ENCODE data around the gene KIF2A.

Gene KIF2A

GRCh38 chr5:62296998-62297397 lies 9.0 kb upstream of the KIF2A start:
- no peak for DNase-seq

DNA sequence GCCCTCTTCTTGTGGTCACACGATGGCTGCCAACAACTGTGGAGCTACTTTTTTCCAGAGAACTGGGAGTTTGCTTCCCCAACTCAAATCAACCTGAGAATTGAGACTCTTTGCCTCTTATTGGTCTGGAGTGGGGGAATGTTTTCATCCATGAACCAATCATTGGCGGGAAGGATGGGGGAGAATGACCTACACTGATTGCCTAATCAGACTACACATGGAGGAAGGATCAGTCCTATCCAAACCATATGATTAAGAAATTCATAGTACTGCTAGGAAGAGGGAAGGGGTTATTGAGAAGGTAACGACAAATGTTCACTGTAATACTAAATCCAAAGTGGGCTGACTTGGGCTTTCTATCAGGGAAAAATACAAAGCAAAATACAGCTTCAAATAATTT lies 7.9 kb upstream of the KIF2A start:
- DNase-seq: no peak

- DNase-seq: no peak
These were observed 6.9 kb upstream of the KIF2A start for GRCh38 chr5:62299101-62299500.

GRCh38 chr5:62299600-62299999 lies 6.4 kb upstream of the KIF2A start:
- DNase-seq: no peak

- DNase-seq: no peak
These were observed 670 bp upstream of the KIF2A start for GRCh38 chr5:62305358-62305714.

GRCh38 chr5:62306323-62306895 lies 403 bp downstream of the KIF2A start:
- DNase-seq: no peak

DNA sequence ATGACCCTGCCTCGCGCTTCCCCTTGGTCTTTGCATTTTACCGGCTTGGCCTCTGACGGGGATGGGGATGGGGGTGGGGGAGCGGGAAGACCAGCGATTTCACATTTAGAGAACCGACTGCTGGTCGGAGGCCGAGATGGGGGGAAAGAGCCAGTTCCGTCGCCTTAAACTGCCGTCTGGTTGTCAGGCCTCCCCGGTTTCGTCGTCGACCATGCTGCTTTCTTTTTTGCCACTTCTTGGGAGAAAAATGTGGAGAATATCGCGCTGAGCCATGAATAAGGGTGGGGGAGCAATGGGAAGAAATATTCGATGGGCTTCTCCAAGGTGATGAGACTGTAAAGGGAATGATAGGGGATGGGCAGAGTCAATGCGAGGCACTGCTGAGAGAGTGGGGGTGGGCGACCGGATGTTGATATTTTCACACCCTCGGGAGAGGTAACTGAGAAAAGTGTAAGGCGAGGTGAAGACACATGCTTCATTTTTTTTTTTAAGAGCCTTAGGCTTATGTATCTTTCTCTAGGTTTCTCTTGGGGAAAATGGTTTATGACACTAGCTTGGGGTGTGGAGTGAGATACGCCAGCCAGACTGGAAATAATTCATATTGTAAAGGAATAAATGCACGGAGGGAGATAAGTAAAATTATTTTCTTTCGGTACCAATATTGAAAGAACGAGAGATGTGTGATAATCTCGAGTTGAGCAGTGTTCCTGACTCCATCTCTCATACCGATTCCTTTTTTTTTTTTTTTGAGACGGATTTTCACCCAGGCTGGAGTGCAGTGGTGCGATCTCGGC lies 1.1 kb downstream of the KIF2A start:
- DNase-seq: peak; percentile 54

DNA sequence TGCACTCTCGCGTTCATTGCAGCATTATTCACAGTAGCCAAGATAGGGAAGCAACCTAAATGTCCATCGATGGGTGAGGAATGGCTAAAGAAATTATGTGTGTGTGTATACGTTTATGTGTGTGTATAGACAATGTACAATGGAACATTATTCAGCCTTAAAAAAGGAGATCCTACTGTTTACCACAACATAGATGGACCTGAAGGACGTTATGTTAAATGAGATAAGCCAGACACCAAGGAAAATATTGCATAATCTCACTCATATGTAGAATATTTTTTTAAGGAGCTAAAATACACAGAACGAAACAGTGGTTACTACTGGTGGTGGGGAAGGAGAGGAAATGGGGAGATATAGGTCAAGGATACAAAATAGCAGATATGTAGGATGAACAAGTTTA lies 2.4 kb downstream of the KIF2A start:
- no peak for DNase-seq

- no peak for DNase-seq
These were observed 3.1 kb downstream of the KIF2A start for GRCh38 chr5:62309107-62309506.

- DNase-seq: no peak
These were observed 4.6 kb downstream of the KIF2A start for GRCh38 chr5:62310426-62311143.

- DNase-seq: no peak
These were observed 6.0 kb downstream of the KIF2A start for GRCh38 chr5:62312036-62312435.

DNA sequence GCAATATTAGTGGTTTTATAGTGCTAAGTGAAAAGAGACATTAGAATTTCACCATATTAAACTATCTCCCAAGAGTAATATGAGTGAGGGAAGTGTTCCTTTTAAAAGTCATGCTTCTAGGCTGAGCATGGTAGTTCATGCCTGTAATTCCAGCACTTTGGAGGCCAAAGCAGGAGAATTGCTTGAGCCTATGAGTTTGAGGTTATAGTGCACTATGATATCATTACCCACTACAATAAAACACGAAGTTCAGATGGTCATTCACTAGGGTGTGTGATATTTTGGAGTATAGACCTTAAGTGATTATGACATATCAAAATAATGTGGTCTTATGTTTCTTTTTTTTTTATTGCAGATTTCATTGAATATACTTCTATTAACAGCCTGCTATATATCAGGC lies 6.7 kb downstream of the KIF2A start:
- DNase-seq: no peak

- no peak for DNase-seq
These were observed 8.3 kb downstream of the KIF2A start for GRCh38 chr5:62314213-62314830.

GRCh38 chr5:62315376-62316175 lies 9.6 kb downstream of the KIF2A start:
- DNase-seq: no peak

DNA sequence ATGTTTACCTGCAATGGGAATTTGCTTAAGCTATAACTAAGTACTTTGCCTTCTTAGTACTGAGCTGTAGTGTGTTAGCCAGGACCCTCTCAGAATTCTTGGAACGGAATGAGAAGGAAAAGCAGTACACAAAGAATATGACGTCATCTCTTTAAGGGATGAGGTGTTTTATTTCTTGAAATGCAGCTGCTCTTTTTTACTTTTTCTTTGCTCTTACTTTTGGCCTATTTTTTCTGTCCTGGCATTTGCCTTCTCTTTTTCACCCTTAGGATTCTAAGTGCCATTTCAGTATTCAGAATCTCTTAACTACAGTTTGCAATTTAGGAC lies 10.1 kb downstream of the KIF2A start:
- no peak for DNase-seq

DNA sequence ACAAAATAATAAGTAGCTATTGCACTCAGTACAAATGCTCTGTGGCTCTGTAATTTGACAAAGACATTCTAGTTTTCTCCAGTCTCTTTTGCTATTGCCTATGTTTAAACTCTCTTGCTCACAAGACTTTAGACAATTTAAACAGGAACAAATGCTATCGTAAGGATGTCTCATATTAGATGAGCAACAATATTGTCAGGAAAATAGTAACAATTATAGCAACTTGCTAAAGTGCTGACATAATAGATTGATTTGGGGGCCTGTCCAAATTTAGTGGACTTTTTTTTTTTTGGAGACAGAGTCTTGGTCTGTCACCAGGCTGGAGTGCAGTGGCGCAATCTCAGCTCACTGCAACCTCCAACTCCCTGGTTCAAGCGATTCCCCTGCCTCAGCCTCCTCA lies 11.8 kb downstream of the KIF2A start:
- DNase-seq: no peak

DNA sequence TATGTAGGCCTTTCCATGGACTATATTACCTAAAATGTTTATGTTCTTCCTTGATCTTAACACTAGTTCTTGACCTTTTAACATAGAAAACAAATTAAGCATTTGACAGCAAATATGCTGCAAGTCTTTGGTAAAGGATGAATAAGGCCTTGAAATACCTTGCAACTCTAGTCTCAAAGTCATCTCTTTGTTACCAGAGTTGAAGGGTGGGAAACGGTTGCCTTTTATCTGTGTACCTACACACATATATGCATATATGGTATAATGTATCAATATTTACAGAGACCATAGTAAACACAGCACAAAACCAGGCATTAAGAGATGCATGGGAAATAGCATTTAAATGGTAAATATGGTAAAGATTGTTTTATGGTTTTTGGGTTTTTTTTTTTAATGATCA lies 16.5 kb downstream of the KIF2A start:
- no peak for DNase-seq

DNA sequence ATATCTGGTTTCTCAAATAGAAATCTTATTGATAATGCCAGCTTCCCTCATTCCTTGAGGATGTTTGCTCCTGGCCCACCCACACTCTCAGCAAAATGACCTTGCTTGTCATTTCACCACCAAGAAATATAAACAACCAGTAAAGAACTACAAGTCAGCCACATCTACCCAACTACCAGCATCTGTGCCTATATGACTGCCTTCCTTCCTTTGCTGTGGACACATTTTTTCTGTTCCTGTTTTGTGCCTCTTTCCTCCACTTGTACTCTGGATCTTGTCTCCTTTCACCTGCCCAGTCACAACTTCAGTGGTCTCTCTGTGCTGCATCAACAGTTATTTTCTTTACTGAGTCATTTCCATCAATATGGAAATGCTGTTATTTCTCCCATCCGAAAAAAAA lies 20.3 kb downstream of the KIF2A start:
- no peak for DNase-seq

GRCh38 chr5:62326702-62327101 lies 20.7 kb downstream of the KIF2A start:
- DNase-seq: no peak

DNA sequence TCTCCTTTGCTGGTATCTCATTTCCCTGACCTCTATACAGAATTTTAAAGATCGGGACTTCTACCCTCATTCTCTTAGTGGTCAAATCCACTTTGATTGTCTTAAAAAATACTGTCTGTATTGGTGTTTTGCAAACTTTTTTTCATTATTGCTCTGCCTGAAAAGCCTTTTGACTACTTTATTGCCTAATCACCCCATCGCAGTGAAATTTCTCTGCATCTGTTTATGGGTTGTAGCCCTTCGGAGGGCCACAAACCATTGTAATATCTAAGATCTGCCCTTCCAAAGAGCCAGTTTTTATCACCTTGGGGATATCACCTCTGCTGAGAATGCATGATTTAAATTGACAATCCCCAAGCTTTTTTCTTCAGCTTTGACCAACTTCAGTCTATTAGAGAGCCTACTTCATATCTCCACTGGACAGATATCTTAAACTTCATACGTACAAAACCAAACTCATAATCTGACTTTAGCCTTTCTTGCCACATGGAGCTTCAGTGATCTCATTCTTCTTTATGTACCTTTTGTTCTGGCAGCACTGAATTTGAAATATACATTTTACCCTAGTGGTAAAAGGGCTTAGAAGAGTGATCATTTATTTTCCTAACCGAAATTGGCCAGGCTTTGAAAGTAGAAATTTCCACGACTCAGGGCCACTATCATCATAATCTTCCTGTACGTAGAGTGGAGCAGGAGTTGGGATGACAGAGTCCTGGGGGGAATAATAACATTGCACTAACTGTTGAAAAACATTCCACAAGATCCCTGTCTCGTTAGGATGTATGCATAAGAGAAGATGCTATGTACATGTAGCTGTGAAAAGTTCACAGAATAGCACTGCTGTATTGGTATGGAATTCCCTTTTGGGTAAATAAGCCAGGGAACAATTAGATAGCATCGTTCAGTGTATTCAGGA lies 21.4 kb downstream of the KIF2A start:
- no peak for DNase-seq

- no peak for DNase-seq
These were observed 22.9 kb downstream of the KIF2A start for GRCh38 chr5:62328772-62329491.

All from activated T-cell treated with anti-CD3 and anti-CD28 coated beads, Interleukin-2, amount 50 U/mL, for 1 hour (primary cell).